NOMO-1 treated with DMSO at 0.1 percent for 48 hours (cell line): ENCODE results near the gene NBPF10.
"Not testable (repeated sequence)": the region's sequence is repeated elsewhere in the genome, so short reads cannot be mapped to it uniquely, and the experiment has no call there.

Experiments used
- DNase-seq: peaks from one replicate; lab custom pipeline; 2025; ENCODE audit not compliant: unreplicated experiment; lab: John Stamatoyannopoulos, UW

Gene NBPF10, protein sequence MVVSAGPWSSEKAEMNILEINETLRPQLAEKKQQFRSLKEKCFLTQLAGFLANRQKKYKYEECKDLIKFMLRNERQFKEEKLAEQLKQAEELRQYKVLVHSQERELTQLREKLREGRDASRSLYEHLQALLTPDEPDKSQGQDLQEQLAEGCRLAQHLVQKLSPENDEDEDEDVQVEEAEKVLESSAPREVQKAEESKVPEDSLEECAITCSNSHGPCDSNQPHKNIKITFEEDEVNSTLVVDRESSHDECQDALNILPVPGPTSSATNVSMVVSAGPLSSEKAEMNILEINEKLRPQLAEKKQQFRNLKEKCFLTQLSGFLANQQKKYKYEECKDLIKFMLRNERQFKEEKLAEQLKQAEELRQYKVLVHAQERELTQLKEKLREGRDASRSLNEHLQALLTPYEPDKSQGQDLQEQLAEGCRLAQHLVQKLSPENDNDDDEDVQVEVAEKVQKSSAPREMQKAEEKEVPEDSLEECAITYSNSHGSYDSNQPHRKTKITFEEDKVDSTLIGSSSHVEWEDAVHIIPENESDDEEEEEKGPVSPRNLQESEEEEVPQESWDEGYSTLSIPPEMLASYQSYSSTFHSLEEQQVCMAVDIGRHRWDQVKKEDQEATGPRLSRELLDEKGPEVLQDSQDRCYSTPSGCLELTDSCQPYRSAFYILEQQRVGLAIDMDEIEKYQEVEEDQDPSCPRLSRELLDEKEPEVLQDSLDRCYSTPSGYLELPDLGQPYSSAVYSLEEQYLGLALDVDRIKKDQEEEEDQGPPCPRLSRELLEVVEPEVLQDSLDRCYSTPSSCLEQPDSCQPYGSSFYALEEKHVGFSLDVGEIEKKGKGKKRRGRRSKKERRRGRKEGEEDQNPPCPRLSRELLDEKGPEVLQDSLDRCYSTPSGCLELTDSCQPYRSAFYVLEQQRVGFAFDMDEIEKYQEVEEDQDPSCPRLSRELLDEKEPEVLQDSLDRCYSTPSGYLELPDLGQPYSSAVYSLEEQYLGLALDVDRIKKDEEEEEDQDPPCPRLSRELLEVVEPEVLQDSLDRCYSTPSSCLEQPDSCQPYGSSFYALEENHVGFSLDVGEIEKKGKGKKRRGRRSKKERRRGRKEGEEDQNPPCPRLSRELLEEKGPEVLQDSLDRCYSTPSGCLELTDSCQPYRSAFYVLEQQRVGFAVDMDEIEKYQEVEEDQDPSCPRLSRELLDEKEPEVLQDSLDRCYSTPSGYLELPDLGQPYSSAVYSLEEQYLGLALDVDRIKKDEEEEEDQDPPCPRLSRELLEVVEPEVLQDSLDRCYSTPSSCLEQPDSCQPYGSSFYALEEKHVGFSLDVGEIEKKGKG (N-terminal part only)

GRCh38 chr1:146144465-146144864, at the start of gene NBPF10:
TSS of gene NBPF10 (minus strand) at chr1:146144804. CDS start at chr1:146144769, 35 bp downstream.
- not testable (repeated sequence) for DNase-seq

DNA sequence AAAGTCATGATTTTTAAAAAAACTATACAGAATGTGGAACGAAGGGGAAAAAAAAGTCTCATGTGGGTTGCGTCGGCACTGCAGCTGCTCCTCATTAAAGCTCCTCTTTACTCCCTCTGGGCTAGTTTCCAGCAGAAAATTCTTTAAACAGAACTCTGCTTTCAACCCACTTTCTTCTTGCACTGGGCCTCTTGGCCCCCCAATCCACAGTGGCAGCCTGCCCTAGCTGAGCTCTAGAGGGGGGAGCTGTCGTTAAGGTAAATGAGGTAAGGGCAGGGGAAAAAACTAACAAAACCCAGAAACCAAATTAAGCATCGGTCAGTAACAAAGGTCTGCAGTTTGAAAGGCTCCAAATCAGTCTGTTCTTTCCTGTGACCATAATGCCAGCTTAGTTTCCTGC, 29.9 kb upstream of the NBPF10 start:
- DNase-seq: not testable (repeated sequence)

DNA sequence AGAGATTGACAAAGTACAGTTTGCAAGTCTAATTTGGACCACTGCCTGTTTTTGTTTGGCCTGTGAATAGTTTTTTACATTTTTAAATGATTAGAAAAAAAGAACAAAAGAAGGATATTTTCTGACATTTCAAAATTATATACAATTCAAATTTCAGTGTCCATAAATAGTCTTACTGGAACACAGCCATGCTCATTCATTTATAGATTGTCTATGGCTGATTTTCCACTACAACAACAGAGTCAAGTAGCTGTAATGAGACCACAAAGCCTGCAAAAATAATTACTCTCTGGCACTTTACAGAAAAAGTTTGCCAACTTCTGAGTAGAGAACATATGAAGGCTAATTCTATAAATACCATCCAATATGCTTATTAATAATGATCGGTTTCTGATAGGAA, 23.1 kb upstream of the NBPF10 start:
- not testable (repeated sequence) for DNase-seq

GRCh38 chr1:146167273-146167672, 22.7 kb upstream of the NBPF10 start:
- not testable (repeated sequence) for DNase-seq
